ENCODE measurements around the gene CHN2.
"Not testable (repeated sequence)": the region's sequence is repeated elsewhere in the genome, so short reads cannot be mapped to it uniquely, and the experiment has no call there.

The CHN2 gene

DNA sequence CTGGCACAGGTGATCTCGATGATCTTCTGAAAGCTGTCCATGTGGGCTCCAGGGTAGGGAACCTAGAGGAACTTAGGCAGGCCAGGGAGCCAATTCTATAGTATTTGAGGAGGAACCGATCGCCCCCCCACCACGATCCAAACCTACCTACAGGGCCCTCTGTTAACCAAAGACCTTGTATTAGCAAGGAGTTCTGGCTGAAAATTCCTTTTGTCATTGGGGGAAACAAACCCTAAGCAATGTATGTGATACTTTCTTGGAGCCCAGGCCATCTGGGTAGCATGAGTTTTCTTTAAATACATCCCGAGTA, 62.1 kb downstream of the CHN2 start:
- DNase-seq (ENCODE audit: low spot score): no peak

DNA sequence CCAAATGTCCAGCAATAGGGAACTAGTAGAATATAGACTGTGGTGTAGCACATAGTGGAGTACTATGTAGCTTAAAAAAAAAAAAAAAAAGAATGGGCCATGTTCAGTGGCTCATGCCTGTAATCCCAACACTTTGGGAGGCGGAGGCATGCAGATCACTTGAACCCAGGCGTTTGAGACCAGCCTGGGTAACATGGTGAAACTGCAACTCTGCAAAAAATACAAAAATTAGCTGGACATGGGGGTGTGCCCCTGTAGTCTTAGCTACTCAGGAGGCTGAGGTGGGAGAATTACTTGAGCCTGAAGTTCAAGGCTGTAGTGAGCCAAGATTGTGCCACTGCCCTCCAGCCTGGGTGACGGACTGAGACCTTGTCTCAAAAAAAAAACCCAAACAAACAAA, 64.4 kb downstream of the CHN2 start:
- DNase-seq (ENCODE audit: low spot score): no peak

DNA sequence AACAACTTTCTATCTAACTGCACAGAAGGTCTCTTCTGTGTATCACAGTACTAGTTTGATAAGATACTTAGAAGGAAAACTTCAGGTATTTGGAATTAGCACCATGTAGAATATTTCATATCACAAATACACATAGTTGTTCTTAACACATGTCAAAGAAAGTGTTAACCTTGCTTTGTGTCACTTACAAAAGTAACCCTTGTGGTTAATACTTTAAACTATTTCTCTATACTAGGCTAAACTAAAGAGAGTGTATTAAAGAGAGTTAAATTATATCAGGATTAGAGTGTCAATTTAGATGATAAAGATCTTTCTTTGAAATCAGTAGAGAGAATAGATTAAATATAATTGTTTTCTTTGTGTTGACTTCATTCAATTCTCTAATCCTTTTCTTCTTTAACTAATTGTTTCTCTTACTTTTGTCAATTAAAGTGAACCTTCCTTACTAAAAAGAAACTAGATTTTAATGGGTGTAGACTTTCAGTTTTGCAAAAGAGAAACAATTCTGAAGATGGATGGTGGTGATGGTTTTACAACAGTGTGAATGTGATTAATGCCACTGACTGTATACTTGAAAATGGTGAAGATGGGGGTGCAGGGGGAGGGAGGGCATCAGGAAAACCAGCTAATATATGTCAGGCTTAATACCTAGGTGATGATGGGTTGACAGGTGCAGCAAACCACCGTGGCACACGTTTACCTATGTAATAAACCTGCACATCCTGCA, 67.8 kb downstream of the CHN2 start:
- DNase-seq (ENCODE audit: low spot score): no peak

DNA sequence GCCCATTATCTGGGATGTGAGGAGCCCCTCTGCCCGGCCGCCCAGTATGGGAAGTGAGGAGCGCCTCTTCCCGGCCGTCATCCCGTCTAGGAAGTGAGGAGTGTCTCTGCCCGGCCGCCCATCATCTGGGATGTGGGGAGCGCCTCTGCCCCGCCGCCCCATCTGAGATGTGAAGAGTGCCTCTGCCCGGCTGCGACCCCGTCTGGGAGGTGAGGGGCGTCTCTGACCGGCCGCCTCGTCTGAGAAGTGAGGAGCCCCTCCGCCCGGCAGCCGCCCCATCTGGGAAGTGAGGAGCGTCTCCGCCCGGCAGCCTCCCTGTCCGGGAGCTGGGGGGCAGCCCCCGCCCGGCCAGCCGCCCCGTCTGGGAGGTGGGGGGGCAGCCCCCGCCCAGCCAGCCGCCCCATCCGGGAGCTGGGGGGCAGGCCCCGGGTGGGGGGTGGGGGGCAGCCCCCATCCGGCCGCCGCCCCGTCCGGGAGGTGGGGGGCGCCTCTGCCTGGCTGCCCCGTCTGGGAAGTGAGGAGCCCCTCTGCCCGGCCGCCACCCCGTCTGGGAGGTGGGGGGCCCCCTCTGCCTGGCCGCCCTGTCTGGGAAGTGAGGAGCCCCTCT, 69.1 kb downstream of the CHN2 start:
- not testable (repeated sequence) for DNase-seq (ENCODE audit: low spot score)

DNA sequence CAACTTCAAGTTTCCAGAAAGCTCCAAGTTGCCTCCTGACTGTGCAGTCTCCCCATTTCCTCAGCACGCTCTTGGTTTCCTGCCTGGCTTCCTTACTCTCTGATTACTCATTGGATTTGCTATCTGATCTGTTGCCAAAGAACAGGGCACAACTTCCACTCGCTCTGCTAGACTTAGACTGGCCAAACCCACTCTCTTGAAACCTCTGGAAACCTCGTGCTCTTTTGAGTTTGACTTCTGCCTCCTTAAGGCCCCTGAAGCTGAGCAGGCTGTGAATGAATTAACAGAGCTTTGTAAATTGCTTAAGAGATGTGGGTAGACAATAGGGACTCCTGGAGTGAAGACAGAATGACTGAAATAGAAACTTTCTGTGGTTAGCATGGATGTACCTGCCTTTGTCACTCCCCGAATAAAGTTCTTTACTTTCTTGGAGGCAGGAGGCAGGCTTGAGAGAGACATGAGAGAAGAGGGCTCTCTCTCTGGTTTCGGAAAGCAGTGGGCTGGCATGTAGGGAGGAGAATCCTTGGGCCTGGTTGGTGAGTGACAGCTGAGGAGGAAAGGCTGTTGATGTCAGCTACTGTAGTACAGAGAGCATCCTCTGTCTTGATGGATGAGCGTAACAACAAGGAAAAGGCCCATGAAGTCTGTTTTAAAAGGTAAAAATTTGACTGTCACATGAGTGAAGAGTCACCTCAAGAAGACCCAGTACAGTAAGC, 70.8 kb downstream of the CHN2 start:
- no peak for DNase-seq (ENCODE audit: low spot score)

DNA sequence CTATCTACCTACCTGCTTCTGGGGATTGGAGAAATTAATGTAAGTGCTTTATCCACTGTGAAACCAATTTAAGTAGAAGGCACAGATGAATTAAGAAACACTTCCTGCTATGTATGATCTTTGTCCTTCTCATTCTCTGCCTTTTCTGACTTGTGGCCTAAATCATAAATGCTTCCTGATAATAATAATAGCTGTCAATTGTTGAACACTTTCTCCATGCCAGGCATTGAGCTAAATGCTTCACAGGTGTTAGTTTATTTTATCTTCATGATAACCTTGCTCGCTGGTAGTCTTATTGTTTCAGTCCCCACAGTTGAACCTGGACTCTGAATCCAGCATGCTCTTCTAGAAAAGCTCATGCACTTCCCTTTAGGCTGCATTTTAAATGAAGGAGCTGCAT, 75.4 kb downstream of the CHN2 start:
- DNase-seq (ENCODE audit: low spot score): no peak

DNA sequence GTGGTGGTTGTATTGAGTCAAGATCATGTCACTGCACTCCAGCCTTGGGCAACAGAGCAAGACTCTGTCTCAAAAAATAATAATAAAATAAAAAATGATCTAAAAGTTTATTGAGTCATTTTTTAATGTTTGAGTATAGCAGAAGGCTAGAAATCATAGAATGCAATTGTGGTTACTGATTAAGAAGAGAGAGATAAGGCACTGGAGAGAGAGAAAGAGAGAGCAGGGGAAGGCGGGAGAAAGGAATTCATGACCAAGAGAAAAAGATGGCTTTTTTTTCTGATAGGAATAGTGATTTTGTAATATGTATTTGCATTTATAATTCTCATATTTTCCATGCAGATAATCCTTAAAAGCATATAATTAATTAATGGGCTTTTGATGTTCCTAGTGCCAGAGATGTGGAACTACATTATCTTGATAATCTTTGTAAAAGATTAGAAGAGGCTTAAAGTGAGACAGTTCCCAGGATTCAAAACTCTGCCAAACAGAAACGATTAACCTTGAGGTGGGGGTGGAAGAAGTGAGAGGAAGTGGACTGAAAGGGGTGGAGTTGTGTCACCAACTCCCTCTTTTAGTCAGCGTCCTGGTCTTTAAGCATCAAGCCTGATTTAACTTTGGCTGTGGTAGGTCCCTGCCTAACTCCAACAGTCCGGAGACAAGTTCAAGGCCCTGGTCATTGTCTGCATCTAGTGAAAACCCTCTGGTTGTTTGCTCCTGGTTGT, 76.2 kb downstream of the CHN2 start:
- DNase-seq (ENCODE audit: low spot score): no peak

DNA sequence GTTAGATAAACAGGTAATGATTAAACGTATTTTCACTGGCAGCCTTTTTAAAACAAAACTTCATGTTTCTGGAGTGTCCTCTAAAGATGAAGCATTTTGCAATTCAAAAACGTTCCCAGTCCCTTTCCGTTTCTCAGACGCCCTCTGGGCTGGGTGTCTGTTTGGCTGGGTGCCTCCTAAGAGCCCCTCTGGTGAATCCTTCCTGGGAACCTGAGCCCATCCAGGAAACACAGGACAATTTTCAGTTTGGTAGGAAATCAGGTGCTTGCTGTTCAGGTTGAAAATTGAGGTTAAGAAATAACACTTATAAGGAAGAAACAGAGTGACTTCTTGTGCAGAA, 76.7 kb downstream of the CHN2 start:
- DNase-seq (ENCODE audit: low spot score): no peak

DNA sequence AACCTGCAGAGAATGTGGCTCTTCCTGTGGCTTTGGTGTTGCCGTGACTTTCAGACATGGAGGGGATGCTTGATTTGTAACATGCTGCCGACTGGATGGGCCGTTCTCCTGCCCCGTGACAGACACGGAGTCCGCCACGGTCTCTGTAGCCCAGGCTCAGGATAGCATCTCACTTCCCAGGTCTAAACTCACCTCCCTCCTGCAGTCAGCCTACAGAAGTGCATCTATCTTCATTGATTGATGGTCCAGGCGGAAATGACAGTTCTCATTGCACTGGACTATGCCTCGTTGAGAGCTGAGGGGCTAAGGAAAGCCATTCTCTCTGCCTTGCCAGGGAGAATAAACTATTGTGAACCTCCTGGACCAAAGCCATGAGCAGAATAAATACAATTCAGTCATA, 77.5 kb downstream of the CHN2 start:
- DNase-seq (ENCODE audit: low spot score): no peak

DNA sequence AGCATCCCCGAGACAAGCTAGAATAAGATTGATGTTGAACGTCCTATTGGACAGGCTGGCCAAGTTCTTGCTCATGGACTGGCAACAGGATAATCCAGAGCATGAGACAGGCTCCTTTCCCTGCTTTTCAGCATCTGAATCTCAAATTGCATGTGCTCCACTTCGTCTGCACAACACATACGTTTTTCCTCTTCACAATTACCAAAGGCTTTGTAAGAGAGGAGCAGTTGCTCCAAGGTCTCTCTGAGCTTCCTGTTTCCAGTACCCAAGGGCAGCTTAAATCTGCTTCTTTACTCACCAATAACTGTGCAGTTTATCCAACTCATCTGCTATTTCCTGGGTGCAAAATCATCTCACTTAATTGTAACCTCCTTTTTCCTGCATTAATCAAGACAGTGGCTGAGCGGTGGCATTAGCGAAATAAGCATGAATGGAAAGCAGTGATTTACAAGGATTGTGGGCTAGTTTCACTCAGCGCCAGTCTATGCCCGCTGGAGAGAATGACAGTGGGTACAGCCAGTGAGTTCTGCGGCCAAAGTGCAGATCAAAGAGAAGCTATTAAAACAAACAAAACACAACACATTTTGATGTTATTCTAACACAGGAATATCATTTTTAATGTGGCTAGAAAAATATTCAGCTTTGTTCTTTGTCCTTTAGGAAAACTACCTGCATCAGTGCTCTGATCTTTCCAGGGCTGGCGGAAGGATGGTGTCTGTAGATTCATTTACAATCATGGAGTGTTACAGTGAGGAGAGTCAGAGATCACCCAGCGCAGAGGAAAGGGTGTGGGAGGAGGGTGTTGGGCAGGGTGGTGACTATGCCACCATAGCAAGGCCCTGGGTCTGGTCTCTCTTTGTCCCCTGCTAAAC, 79.8 kb downstream of the CHN2 start:
- no peak for DNase-seq (ENCODE audit: low spot score)

DNA sequence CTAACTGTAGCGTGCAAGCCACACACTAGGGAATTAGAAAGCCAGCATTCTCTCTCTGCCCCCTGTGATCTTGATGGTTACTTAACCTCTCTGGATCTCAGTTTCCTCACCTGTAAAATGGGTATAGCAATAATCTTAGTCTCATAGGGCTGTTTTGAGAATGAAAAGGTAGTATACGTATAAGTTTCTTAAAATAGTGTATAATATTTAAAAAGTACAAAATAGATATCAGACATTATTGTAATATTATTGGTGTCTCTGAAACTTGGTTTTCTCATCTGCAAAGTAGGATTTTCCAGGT, 80.4 kb downstream of the CHN2 start:
- no peak for DNase-seq (ENCODE audit: low spot score)

DNA sequence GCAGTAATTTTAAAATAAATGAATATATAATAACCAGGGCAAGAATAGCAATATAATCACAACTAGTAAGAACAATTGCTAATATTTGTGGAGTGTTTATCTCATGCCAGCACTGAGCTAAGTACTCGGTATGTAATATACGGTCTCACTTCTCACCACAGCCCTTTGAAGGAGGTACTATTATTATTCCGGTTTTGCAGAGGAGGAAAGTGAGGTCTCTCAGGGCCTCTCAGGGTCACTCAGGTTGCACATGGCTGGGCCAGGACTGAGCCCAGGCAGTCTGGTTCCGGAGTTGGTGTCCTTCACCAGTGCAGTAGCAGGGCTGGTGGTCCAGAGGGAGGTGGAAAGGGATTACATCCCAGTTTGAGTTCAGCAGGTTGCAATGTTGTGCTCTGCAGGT, 80.9 kb downstream of the CHN2 start:
- no peak for DNase-seq (ENCODE audit: low spot score)

DNA sequence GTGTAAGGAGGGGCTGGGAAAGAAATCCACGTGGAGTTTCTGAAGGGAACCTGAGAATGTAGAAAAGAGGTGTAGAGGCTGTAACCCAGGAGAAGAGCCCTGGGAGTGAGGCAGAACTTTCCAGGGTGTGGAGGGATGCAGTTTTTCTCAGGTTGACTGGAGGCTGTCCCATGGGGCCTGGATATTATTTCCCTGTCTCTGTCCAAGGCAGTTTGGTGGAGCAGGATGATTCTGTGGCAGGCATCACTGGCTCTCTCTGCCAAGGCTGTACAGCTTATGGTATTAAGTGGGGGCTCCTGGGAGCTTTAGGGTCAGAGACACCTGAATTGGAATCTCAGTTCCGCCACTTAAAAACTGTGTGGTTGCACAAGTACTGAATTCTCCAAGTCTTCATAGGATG, 81.6 kb downstream of the CHN2 start:
- no peak for DNase-seq (ENCODE audit: low spot score)

DNA sequence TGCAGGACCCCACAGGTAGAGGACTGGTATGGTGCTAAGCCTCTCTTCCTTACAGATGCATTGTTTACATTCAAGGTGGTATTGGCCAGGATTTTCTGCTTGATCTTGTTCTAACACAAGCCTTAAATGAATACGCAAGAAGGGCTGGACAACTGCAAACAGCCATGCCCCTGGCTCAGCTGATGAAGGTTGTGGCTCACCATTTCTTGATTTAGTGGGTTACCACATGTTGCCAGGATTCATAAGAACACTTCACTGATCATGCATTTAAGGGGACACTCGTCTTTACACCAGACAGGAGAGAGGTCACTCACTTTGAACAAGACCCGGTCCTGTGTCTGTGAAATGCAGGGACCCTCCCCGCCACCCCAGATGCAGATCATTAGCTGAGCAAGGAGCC, 82.2 kb downstream of the CHN2 start:
- no peak for DNase-seq (ENCODE audit: low spot score)

DNA sequence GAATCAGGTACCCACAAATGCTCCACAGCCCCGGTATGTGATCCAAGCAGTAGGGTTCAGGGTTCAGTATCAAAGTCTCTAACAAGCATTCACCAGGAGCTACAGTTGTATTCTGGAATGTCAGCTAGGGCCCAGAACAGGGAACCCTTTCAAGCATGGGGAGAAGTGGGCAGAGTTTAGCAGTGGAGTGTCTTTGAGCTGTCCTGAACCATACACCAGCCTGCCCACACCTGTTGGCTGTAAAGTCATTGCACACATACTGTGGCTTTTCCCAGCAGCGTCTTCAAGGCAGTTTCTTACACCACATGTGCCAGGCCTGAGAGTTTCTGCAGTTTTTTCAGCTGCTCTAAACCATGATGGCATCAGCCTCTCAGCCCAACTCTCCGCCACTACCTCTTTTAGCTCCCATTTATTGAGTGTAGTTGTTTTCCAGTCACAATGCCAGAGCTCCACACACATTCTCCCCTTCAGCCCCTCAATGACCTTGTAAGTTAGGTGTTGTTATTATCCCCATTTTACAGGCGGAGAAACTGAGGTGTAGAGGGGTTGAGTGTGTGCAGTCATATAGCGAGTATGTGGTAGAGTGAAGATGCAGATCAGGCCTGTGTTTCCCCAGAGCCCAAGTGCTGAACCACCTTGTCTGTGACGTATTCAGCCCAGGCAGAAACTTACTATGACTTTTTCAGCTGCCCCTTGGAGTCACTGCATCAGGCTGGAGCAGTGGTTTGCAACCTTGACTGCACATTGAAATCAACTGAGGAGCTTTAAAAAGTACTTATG, 83.1 kb downstream of the CHN2 start:
- DNase-seq (ENCODE audit: low spot score): no peak

DNA sequence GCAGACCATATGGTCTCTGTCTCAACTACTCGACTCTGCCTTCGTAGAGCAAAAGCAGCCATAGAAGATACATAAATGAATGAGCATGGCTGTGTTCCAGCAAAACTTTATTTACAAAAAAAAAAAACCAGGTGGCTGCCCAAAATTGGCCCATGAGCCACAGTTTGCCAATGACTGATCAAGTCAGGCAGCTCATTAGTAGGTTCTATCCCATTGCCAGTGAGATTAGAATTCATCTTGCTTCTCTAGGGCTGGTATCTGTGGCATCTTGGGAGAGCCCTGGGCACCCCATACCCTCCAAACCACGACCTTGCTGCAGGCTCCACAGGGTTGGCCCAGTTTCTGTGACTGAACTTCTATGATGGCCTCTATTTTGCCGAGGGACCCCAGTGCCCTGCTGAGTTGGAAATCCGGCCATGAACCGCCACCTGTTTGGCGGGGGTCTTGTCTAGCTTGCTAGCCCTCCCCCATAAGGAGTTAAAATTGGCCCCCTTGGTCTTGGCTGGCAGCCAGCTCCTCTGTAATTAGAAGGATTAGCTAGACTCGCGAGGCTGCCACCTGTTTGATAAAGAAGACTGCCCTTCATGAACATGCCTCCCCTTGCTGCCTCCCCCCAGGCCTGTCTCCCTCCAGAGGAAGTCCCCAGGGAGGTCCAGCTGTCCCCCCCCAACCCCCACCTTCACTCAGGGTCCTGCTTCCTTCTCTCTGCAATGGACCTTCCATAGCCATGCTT, 83.9 kb downstream of the CHN2 start:
- DNase-seq (ENCODE audit: low spot score): no peak

DNA sequence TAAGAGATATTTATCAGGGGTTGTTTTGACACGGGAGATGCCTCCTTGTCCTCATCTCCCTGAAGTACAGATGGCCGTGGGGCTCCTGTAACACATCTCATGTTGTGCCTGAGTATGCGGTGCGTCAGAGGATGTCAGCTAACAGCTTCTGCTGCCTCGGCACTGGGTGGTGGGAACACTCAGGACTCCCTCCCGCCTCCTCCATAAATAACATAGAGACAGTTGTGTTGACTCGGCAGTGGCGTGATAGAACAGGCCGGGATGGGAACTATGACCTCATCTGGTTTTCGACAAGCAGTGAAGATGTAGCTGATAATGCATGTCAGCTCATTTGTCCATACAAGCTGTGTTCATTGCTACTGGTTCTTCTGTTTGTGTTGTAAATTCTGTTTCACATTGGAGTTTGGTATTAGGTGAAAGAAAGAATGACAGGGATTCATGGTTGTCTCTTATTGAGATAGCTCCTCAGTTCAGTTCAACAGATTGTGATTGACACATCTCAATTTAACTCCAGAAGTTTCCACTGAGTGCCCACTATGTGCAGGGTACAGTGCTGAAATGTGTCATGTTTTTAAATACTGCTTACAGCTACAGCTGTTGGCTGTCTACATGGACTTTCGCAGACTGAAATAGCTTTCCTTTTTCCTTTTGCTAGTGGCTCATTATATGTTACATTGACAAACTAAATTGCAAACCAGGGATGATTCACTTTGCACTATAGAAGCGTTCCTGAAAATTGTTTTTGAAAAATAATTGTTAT, 87.4 kb downstream of the CHN2 start:
- no peak for DNase-seq (ENCODE audit: low spot score)

DNA sequence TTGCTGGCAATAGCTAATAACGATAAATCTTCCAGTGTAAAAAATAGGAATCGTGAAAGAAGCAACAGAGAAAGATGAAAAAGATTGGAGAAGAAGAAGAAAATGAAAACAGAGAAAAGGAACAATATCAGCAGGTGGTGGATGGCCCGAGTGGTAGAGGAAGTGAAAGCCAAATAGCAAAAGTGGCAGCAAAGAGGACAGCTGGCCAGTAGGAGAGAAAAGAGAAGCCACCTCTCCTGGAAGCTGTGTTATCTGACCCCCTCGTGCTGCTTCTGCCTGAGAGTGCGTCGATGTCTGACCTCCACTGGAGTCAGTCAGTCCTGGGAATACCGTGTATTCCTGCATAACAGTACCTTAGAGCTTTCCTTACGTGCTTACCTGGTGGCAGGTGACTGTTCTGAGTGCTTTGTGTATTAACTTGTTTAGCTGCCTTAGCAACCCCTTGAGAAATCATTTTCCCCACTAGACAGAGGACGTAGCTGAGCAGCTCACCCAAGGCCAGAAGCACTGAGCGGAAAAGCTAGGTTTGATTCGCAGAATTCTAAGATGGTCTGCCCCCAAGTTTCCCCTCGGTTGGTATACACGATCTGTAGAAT, 88.3 kb downstream of the CHN2 start:
- no peak for DNase-seq (ENCODE audit: low spot score)

DNA sequence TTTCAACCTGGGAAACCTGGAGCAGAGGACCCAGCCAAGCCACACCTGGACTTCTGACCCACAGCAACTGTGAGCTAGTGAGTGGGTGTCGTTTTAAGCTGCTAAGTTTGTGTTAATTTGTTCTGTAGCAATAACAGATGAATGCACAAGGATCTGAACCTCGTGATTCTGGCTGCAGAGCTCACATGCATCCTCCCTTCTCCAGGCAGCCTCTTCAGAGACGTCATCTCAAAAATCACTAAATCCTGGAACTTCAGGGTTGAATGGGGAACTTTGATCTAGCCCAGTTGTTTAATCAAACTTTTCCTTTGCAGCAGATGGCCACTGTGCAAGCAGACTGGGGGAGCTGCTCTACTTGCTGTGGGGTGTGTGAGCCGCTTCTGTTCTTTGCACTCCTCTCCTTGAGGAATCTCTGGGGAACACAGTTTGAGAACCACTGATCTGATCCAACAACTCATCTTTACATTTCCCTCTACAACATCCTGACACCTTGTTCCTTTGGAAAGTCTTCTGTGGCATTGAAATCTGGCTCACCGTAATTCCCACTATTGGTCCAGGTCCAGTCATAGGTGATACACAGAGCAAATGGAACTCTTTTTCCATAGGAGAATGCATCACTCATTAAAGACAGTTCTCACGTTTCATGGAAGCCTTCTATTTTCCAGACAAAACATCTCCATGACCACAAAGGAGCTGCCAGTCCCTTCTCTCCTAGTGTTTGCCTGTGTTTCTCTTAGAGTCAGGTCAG, 90.3 kb downstream of the CHN2 start:
- no peak for DNase-seq (ENCODE audit: low spot score)
